CD14-positive monocyte (primary cell): ENCODE data around the gene SMTNL1. TPM values are rescaled to one million over a fixed set of nuclear protein-coding genes. Genes with fewer than 3 reads are reported as not detected.

Experiments
- DNase-seq, 3 donors: peaks; one replicate each; pipeline ENCODE4 v3.0.0-alpha.2; 2011 to 2022
- H2AFZ ChIP-seq: 2 replicates; pipeline ENCODE4 v1.6.0; 2012; ENCODE audit warnings: mild to moderate bottlenecking, low read depth, low read length, inconsistent platforms; ENCODE audit not compliant: insufficient read depth, poor library complexity, severe bottlenecking
- H3K27ac ChIP-seq, 2 donors: 1 replicate in 1 of 2; 2 replicates in 1 of 2; pipeline ENCODE4 v1.5.1; 2012 to 2013; ENCODE audit warnings: low read length in 2 of 2, control low read depth in 1 of 2, inconsistent platforms in 1 of 2, low read depth in 1 of 2, mild to moderate bottlenecking in 1 of 2
- H3K27me3 ChIP-seq, 2 donors: one replicate each; pipeline versions ENCODE4 v1.6.0 to v1.6.1; 2011 to 2013; ENCODE audit warnings: low read length in 2 of 2; ENCODE audit not compliant: control insufficient read depth in 2 of 2, insufficient read depth in 2 of 2
- H3K36me3 ChIP-seq, 2 donors: replicated peaks in 1 of 2; 1 replicate in 1 of 2; 2 replicates in 1 of 2; pipeline versions ENCODE4 v1.5.1 to v1.6.1; 2012 to 2013; ENCODE audit warnings: low read length in 2 of 2, control low read depth in 1 of 2, inconsistent platforms in 1 of 2, mild to moderate bottlenecking in 1 of 2; ENCODE audit not compliant: insufficient read depth in 2 of 2, control insufficient read depth in 1 of 2
- H3K4me1 ChIP-seq, 2 donors: 1 replicate in 1 of 2; 2 replicates in 1 of 2; pipeline versions ENCODE4 v1.5.1 to v1.6.1; 2012 to 2013; ENCODE audit warnings: low read length in 2 of 2, control low read depth in 1 of 2, inconsistent platforms in 1 of 2, mild to moderate bottlenecking in 1 of 2, moderate library complexity in 1 of 2; ENCODE audit not compliant: insufficient read depth in 2 of 2, control insufficient read depth in 1 of 2
- H3K4me2 ChIP-seq: replicated peaks from 2 replicates; pipeline ENCODE3; 2012; ENCODE audit warnings: low read length, moderate library complexity, mild to moderate bottlenecking; ENCODE audit not compliant: poor library complexity, severe bottlenecking; ENCODE audit errors: extremely low read depth
- H3K4me3 ChIP-seq, 3 experiments: fragments of 200-600 bp in 1 of 3; sonication (generic) in 1 of 3; replicated peaks in 1 of 3; 1 replicate in 2 of 3; 2 replicates in 1 of 3; pipeline ENCODE4 v1.5.1; 2011 to 2013; ENCODE audit warnings: low read length in 3 of 3, mild to moderate bottlenecking in 3 of 3, control low read depth in 2 of 3, low read depth in 2 of 3, inconsistent platforms in 1 of 3, moderate library complexity in 1 of 3
- H3K79me2 ChIP-seq: 2 replicates; pipeline ENCODE4 v1.6.0; 2012; ENCODE audit warnings: mild to moderate bottlenecking, control low read depth, inconsistent platforms, low read length, moderate library complexity; ENCODE audit not compliant: insufficient read depth
- H3K9ac ChIP-seq: 2 replicates; pipeline ENCODE4 v1.6.0; 2017; ENCODE audit warnings: low read length, mild to moderate bottlenecking; ENCODE audit not compliant: insufficient read depth, poor library complexity, severe bottlenecking
- H3K9me3 ChIP-seq, 2 donors: replicated peaks in 1 of 2; 1 replicate in 1 of 2; 2 replicates in 1 of 2; pipeline versions ENCODE4 v1.5.1 to v1.6.1; 2012 to 2013; ENCODE audit warnings: low read length in 2 of 2, control low read depth in 1 of 2; ENCODE audit not compliant: control insufficient read depth in 1 of 2, insufficient read depth in 1 of 2
- H4K20me1 ChIP-seq: 2 replicates; pipeline ENCODE4 v1.6.0; 2012; ENCODE audit warnings: mild to moderate bottlenecking, low read length, control low read depth, moderate library complexity; ENCODE audit not compliant: insufficient read depth
- H3K27ac Mint-ChIP-seq, 7 donors: one replicate each; pipeline ENCODE4 v1.8.0; 2020; ENCODE audit warnings: mild to moderate bottlenecking in 7 of 7, mixed read lengths in 7 of 7, moderate library complexity in 6 of 7, inconsistent platforms in 2 of 7
- H3K27me3 Mint-ChIP-seq, 3 donors: one replicate each; pipeline ENCODE4 v1.8.0; 2021 to 2022; ENCODE audit warnings: low read depth in 3 of 3, mild to moderate bottlenecking in 3 of 3, mixed read lengths in 3 of 3, moderate library complexity in 3 of 3, inconsistent platforms in 1 of 3
- H3K36me3 Mint-ChIP-seq, 2 donors: one replicate each; pipeline ENCODE4 v1.8.0; 2020; ENCODE audit warnings: mixed read lengths in 2 of 2, inconsistent platforms in 1 of 2, mild to moderate bottlenecking in 1 of 2
- H3K4me1 Mint-ChIP-seq: one replicate; pipeline ENCODE4 v1.8.0; 2020; ENCODE audit warnings: mild to moderate bottlenecking, mixed read lengths
- H3K4me3 Mint-ChIP-seq, 2 donors: one replicate each; pipeline ENCODE4 v1.8.0; 2020; ENCODE audit warnings: mild to moderate bottlenecking in 2 of 2, mixed read lengths in 2 of 2, moderate library complexity in 1 of 2
- H3K9me3 Mint-ChIP-seq, 7 donors: one replicate each; pipeline ENCODE4 v1.8.0; 2020 to 2022; ENCODE audit warnings: mixed read lengths in 7 of 7, mild to moderate bottlenecking in 6 of 7, moderate library complexity in 6 of 7, inconsistent platforms in 2 of 7
- CTCF ChIP-seq: fragments of 200-600 bp; IDR thresholded peaks from one replicate; pipeline ENCODE4 v1.8.0; 2022; ENCODE audit warnings: antibody characterized with exemption, mild to moderate bottlenecking
- WGBS: methylation state at CpG from one replicate; pipeline ENCODE4 v1.1.5; 2013; ENCODE audit warnings: missing lambda C conversion rate; ENCODE audit not compliant: insufficient coverage; 5-methylcytosine and 5-hydroxymethylcytosine counted together
- intact Hi-C, 2 donors: fragments of 100-400 bp; cut with micrococcal nuclease; formaldehyde crosslinking; loops; one replicate each; pipeline versions ENCODE4 v1.15.0 to v1.15.1; 2023
- polyA plus RNA-seq, 3 donors: library from polyadenylated mRNA; depleted of rRNA in 1 of 3; unstranded in 2 of 3; stranded (reverse) in 1 of 3; fragments of 300-500 nt in 2 of 3; fragments of >200 nt in 1 of 3; fragmentation: Illumina TruSeq in 2 of 3; gene quantifications; 1 replicate in 2 of 3; 2 replicates in 1 of 3; pipeline ENCODE4 v1.2.3, GENCODE V29; 2012 to 2021

Gene SMTNL1
- polyA plus RNA-seq, 3 donors, result not detected

DNA sequence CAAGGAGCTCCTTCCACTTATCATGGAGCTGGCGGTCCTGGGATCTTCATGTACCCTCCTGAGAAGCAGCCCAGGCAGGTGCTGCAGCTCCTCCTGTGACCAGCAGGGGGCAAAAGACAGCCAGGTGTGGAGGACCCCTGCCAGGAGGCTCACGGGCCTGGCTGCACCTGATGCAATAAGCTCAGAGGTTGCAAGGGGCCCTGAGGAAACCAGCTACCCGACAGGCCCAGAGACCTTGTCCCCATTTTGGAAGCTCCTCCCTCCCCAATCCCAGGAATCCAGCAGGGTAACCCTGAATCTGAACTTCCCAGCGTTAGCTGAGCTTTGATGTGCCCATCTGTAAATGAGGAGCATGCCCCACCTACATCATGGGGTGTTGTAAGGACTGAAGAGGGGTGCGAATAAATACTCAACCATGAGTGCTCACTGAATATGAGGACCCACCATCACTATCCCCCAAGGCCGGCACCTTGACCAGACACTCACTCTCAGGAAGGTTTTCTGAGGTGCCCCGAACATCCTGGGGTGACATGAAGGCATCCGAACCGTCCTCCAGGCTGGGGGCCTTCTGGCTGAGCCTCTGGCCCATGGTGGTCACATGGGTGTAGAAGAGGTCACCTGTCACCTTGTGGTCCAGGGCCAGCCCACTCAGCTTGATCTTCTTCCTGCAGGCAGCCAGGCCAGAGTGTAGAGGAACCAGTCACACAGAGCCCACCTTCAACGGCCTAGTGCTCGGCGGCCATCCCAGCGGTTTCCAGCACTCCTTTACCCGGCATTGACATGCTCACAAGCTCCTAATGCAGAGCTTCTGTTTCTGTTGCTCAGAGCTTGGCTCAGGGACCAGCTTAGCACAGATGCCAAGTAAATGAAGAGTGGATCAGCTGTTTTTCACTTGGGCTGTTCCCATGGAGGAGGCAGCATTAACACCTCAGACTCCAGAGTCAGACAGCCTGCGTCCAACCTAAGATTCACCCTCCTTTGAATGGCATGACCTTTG lies 43.6 kb upstream of the SMTNL1 start:
- H3K27me3 Mint-ChIP-seq, result peaks cover 0 to 1% (median 0%) of the 10 kb centered on the region in 3 donors
- Histone ChIP-seq H3K27ac (no peak overlapping the region), H3K4me3 (no peak overlapping the region), H3K36me3 (peaks cover 8 to 43% of the 10 kb centered on the region in 2 donors), H2AFZ (no peak overlapping the region), H4K20me1 (no peaks in the 10 kb centered on the region), H3K4me1 (no peaks in the 10 kb centered on the region), H3K9ac (no peak overlapping the region), H3K4me2 (no peak overlapping the region), H3K27me3 (no peaks in the 10 kb centered on the region), H3K9me3 (no peaks in the 10 kb centered on the region), H3K79me2 (no peaks in the 10 kb centered on the region)
- TF ChIP-seq CTCF, result peak; percentile 98
- intact Hi-C loops, result loop anchor here in 1 of 2 donors (5.0 kb wide), 1 partner anchor 33 kb away; no protein-coding TSS in a partner anchor
- WGBS, result 94% methylated on average over 5 of the region's 15 CpGs
- H3K27ac Mint-ChIP-seq, result no peak overlapping the region
- no peaks in the 10 kb centered on the region for H3K4me1 Mint-ChIP-seq
- H3K9me3 Mint-ChIP-seq, result no peaks in the 10 kb centered on the region
- H3K4me3 Mint-ChIP-seq, result no peak overlapping the region
- peak in 2 of 3 donors; percentile 40 to 43 for DNase-seq
- peaks cover 41 to 59% of the 10 kb centered on the region in 2 donors for H3K36me3 Mint-ChIP-seq

DNA sequence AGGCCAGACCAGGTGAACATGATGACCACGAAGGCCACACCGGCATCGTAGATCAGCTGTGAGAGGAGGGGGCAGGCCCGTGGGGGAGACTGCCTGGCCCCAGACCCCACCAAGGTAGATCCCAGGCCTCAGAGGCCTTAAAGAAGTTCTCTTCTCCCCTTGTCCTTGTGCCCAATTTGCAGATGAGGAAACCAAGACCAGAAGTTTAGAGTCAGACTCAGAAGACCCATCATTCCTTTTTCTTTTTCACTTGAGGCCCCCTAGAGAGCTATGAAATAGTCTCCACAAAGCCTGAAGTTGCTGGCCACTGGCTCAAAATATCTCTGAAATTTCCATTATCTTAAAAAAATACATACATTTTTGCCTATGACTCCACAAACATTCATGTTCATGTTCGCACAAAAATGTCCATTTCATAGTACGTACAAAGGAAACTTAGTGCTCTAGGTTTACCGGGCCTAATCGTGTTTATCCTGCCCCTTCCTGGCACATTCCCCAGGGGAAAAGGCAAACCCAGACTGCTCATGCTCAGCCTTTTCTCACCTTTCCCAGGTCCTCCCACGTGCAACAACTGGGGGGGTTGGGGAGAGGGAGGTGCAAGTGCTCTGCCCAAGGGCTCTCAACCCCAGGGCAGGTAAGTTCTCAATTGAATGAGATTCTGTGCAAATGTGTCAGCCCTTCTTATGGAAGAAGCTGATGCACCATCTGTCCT lies 41.1 kb upstream of the SMTNL1 start:
- H3K4me1 Mint-ChIP-seq, result peaks cover 8% of the 10 kb centered on the region
- Histone ChIP-seq H3K9ac (no peak overlapping the region), H3K4me1 (peaks cover 4 to 10% of the 10 kb centered on the region in 2 donors), H3K27me3 (no peaks in the 10 kb centered on the region), H2AFZ (no peak overlapping the region), H3K4me3 (no peak overlapping the region), H3K79me2 (no peaks in the 10 kb centered on the region), H4K20me1 (no peaks in the 10 kb centered on the region), H3K27ac (no peak overlapping the region), H3K9me3 (no peaks in the 10 kb centered on the region), H3K36me3 (peaks cover 14 to 24% of the 10 kb centered on the region in 2 donors), H3K4me2 (no peak overlapping the region)
- TF ChIP-seq CTCF, result no peak
- H3K4me3 Mint-ChIP-seq, result no peak overlapping the region
- peaks cover 21 to 45% of the 10 kb centered on the region in 2 donors for H3K36me3 Mint-ChIP-seq
- no peaks in the 10 kb centered on the region for H3K9me3 Mint-ChIP-seq
- intact Hi-C loops, result no loop called here
- 98% methylated on average over 8 of the region's 9 CpGs for WGBS
- no peak for DNase-seq
- H3K27ac Mint-ChIP-seq, result peak overlapping the region in 2 of 7 donors; percentile 6 to 75
- H3K27me3 Mint-ChIP-seq, result peaks cover 0 to 1% (median 0%) of the 10 kb centered on the region in 3 donors
